ENCODE measurements around the gene FADS6.

FADS6 gene

GRCh38 chr17:74842146-74842598, 51.3 kb downstream of the FADS6 start:
- Histone ChIP-seq H3K4me1 (ENCODE audit: insufficient read depth, low read length) (peaks cover 16% of the 10 kb centered on the region), H2AFZ (ENCODE audit: low read depth, low read length) (no peak overlapping the region), H3K9me3 (ENCODE audit: low read length) (no peaks in the 10 kb centered on the region), H3K4me3 (ENCODE audit: low read length) (no peak overlapping the region), H3K27me3 (ENCODE audit: insufficient read depth, low read length) (no peaks in the 10 kb centered on the region), H3K36me3 (ENCODE audit: insufficient read depth, low read length) (no peaks in the 10 kb centered on the region)

GRCh38 chr17:74840989-74841666, 52.3 kb downstream of the FADS6 start:
- H2AFZ ChIP-seq (ENCODE audit: low read depth, low read length), result no peak overlapping the region
- no peak overlapping the region for H3K4me3 ChIP-seq (ENCODE audit: low read length)
- H3K4me1 ChIP-seq (ENCODE audit: insufficient read depth, low read length), result peaks cover 16% of the 10 kb centered on the region
- H3K36me3 ChIP-seq (ENCODE audit: insufficient read depth, low read length), result peaks cover 3% of the 10 kb centered on the region
- H3K27me3 ChIP-seq (ENCODE audit: insufficient read depth, low read length), result no peaks in the 10 kb centered on the region
- H3K9me3 ChIP-seq (ENCODE audit: low read length), result no peaks in the 10 kb centered on the region

DNA sequence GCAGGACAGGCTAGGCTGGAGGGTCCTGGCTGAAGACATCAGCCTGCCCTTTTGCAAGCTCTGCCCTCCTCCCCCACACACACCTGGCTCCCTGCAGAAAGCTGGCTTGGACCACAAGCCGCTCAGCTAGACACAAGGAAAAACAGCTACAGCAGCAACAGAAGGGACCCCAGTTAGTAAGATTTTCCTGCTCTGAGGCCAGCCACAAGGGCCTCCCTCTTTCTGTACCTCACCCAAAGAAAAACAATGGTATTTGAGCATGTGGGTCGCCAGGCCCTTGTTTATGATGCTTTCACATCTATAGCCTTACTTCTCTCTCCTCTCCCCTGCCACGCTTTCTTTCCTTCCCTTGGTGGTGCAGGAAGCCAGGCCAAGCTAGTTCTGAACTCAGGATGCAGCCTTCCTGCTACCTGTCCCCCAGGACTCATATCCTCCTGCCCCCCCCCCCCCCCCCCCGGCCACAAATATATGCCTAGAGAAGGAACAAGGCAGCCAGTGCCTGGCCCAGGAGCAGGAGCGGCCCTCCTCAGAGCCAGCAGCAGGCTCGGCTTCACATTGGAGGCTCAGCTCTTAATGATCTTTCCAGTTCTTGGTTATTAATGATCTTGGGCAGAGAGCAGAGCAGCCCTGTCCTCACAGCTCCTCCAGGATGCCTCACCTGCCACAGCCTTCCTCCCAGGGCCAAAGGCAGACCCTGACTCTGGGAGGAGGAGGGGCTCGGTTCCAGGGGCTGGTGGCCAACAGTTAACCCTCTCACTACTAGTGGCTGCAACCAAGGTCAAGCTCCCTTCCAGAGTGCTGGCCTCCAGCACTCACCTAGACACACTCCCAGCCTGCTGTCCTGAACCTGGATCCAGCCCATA, 53.2 kb downstream of the FADS6 start:
- no peaks in the 10 kb centered on the region for H3K9me3 ChIP-seq (ENCODE audit: low read length)
- no peaks in the 10 kb centered on the region for H3K27me3 ChIP-seq (ENCODE audit: insufficient read depth, low read length)
- H3K4me3 ChIP-seq (ENCODE audit: low read length), result no peak overlapping the region
- peaks cover 16% of the 10 kb centered on the region for H3K4me1 ChIP-seq (ENCODE audit: insufficient read depth, low read length)
- H2AFZ ChIP-seq (ENCODE audit: low read depth, low read length), result no peak overlapping the region
- H3K36me3 ChIP-seq (ENCODE audit: insufficient read depth, low read length), result peaks cover 6% of the 10 kb centered on the region

- no peaks in the 10 kb centered on the region for H3K9me3 ChIP-seq (ENCODE audit: low read length)
- no peak overlapping the region for H3K4me3 ChIP-seq (ENCODE audit: low read length)
- peaks cover 6% of the 10 kb centered on the region for H3K36me3 ChIP-seq (ENCODE audit: insufficient read depth, low read length)
- H3K27me3 ChIP-seq (ENCODE audit: insufficient read depth, low read length), result no peaks in the 10 kb centered on the region
- H2AFZ ChIP-seq (ENCODE audit: low read depth, low read length), result no peak overlapping the region
- H3K4me1 ChIP-seq (ENCODE audit: insufficient read depth, low read length), result peaks cover 33% of the 10 kb centered on the region
These were observed 55.2 kb downstream of the FADS6 start for GRCh38 chr17:74838274-74838673.

DNA sequence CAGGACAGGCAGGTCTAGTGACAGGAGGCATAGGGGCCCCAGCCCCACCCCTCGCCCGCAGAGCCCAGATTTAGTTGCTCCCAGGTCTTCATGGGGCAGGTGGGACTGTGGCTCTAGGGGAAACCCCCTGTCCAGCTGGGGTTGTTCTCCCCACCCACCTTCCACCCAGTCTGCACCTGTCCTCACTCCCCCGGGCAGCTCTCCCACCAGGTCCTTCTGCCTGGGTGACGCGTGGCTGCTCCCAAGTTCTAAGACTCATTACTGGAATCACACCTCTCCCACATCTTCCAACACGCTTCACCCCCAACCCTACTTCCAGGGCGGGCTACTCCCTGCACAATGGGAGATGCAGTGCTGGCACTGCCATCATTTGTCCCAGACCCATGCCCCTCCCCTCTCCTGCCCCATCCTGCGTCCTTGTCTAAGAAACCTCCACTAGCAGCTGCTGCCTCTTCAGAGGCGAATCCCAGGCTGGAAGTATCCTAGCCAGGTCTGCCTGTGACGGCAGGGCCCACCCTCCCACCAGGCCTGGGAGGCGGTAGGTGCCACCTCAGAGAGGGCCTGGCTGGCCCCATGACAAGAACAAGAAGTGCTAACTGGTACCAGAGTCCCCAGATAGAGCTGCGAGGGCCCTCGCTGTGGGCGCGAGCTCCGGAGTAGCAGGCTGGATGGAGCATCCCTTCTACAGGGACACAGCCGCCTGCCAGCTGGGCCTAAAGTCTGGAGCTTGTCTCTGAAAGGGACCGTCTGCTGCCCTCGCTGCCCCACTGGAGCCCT, 56.6 kb downstream of the FADS6 start:
- no peak overlapping the region for H3K4me3 ChIP-seq (ENCODE audit: low read length)
- H3K36me3 ChIP-seq (ENCODE audit: insufficient read depth, low read length), result peaks cover 6% of the 10 kb centered on the region
- H3K4me1 ChIP-seq (ENCODE audit: insufficient read depth, low read length), result peaks cover 33% of the 10 kb centered on the region
- no peaks in the 10 kb centered on the region for H3K9me3 ChIP-seq (ENCODE audit: low read length)
- no peak overlapping the region for H2AFZ ChIP-seq (ENCODE audit: low read depth, low read length)
- H3K27me3 ChIP-seq (ENCODE audit: insufficient read depth, low read length), result no peaks in the 10 kb centered on the region

DNA sequence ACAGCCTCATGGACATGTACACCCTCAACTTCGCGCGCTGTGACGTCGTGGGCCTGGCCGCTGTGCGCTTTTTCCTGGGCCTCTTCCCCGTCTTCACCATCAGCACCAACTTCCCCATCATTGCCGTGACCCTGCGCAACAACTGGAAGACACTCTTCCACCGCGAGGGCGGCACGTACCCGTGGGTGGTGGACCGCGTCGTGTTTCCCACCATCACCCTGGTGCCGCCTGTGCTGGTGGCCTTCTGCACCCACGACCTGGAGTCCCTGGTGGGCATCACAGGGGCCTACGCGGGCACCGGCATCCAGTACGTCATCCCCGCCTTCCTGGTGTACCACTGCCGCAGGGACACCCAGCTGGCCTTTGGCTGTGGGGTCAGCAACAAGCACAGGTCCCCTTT, 57.2 kb downstream of the FADS6 start:
- Histone ChIP-seq H3K27me3 (ENCODE audit: insufficient read depth, low read length) (no peaks in the 10 kb centered on the region), H3K4me1 (ENCODE audit: insufficient read depth, low read length) (peaks cover 29% of the 10 kb centered on the region), H3K4me3 (ENCODE audit: low read length) (no peak overlapping the region)

DNA sequence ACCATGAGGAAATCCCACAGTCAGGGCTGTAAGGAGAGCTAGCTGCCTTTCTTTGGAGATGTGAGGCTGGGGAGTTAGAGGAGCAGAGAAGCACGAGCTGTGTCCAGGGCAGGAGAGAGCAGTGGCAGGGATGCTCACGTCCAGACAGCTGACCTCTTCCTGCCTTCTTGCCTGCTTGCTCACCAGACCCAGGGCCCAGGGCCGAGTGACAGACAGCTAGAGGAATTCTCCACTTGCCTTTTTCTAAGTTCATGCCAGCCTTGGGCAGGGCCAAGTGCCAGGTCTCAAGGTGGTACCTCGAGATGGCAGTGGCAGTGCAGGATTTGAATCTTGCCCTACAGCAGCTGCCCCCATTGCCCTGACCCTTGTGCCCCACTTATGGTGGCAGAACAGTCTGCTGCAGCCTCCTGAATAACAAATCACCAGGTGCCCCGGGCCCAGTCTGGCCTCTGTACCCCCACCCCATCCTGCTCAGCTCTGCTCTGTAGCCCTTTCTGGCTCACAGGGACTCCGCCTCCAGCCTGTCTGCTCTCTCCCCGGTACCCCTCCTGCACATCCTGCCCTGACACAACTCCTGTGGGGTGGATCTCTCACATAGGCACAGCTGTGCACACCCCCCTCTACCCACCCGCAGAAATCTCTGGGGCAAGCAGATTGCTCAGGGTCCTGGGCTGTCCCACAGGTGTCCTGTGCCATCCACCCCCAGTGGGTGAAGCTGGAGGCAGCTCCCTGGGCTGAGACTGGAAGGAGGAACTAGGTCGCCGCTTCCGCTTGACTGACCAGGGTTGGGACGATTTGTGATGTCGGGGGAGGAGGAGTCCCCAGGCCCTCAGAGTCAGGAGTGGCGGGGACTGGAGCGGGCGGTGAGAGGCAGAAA, 59.7 kb downstream of the FADS6 start:
- no peaks in the 10 kb centered on the region for H3K27me3 ChIP-seq (ENCODE audit: insufficient read depth, low read length)
- H3K4me1 ChIP-seq (ENCODE audit: insufficient read depth, low read length), result peaks cover 16% of the 10 kb centered on the region
- no peaks in the 10 kb centered on the region for H3K9me3 ChIP-seq (ENCODE audit: low read length)
- peaks cover 11% of the 10 kb centered on the region for H3K36me3 ChIP-seq (ENCODE audit: insufficient read depth, low read length)
- no peak overlapping the region for H2AFZ ChIP-seq (ENCODE audit: low read depth, low read length)
- H3K4me3 ChIP-seq (ENCODE audit: low read length), result no peak overlapping the region

More for the DNA sequence above, 57.2 kb downstream of the FADS6 start:
- H3K36me3 ChIP-seq (ENCODE audit: insufficient read depth, low read length), result peaks cover 6% of the 10 kb centered on the region
- no peaks in the 10 kb centered on the region for H3K9me3 ChIP-seq (ENCODE audit: low read length)
- no peak overlapping the region for H2AFZ ChIP-seq (ENCODE audit: low read depth, low read length)

DNA sequence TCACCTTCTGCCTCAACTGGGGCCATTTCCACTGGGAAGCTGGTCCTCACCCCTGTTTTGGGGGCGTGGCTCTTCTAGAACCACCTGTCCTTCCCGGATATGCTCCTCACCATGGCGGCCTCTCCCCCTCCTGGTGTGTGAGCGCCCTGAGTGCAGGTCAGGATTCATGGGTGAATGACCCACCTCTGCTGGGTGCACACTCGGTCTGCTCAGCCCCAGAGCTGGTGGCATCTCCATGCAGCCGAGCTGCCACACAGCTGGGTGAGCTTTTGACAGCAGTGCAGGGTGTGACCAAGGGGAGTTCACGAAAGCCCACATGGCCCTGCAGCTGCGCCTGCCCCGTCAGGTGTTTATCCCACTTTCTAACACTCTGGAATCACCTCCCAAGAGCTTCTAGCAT, 61.0 kb downstream of the FADS6 start:
- peaks cover 16% of the 10 kb centered on the region for H3K4me1 ChIP-seq (ENCODE audit: insufficient read depth, low read length)
- no peaks in the 10 kb centered on the region for H3K27me3 ChIP-seq (ENCODE audit: insufficient read depth, low read length)
- peaks cover 11% of the 10 kb centered on the region for H3K36me3 ChIP-seq (ENCODE audit: insufficient read depth, low read length)
- no peaks in the 10 kb centered on the region for H3K9me3 ChIP-seq (ENCODE audit: low read length)
- H3K4me3 ChIP-seq (ENCODE audit: low read length), result no peak overlapping the region
- no peak overlapping the region for H2AFZ ChIP-seq (ENCODE audit: low read depth, low read length)

DNA sequence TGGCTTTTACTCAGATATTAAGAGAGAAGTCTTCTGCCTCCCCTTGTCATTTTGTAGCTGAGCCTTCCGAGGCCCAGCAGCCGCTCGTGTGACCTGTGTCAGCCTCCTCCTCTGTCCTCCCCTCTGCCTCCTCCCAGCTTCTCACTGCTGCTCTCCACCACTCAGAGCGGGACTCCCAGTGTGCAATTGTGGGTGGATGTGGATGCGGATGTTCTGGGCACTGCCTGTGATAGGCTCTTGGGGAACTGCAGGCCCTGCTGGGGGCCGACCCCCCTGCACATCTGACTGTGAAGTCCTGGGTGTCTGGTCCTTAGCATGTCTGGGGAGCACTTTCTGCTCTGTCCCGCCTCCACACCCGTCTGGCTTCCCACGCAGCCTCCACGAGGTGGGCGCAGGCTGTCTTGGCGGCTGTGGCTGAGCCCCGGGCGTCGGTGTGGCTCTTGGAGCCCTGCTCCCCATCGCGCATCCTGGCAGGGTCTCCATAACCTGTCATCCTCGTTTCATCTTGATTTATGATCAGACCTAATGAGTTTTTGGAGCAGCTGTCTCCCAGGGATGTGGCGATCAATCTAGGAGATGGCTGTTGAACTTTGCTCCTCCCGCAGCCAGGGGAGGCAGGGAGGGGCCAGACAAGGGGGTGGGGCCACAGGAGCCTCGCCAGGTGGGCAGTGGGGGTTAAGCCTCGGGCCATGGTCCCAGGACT, 61.8 kb downstream of the FADS6 start:
- Histone ChIP-seq H3K36me3 (ENCODE audit: insufficient read depth, low read length) (peaks cover 11% of the 10 kb centered on the region), H3K4me1 (ENCODE audit: insufficient read depth, low read length) (peaks cover 16% of the 10 kb centered on the region), H3K9me3 (ENCODE audit: low read length) (no peaks in the 10 kb centered on the region), H2AFZ (ENCODE audit: low read depth, low read length) (no peak overlapping the region), H3K4me3 (ENCODE audit: low read length) (no peak overlapping the region), H3K27me3 (ENCODE audit: insufficient read depth, low read length) (no peaks in the 10 kb centered on the region)

DNA sequence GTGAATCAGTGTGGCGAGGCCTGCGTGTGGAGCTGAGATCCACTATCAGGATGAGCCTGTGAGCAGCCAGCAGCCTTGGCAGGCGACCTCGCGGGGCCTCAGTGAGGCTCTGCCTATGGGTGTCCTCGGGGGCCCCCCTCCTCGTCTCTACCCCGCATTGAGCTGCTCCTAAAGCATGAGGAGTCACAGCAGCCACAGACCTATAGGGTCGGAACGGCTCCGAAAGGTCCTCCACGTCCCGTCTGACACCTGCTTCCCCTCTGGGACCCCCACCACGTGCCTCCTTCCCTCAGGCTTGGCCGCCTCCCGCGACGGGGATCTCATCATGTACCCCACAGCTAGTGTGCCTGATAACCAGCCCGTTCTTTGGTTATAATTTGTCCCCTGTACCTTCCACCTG, 62.6 kb downstream of the FADS6 start:
- no peak overlapping the region for H2AFZ ChIP-seq (ENCODE audit: low read depth, low read length)
- no peaks in the 10 kb centered on the region for H3K9me3 ChIP-seq (ENCODE audit: low read length)
- no peaks in the 10 kb centered on the region for H3K27me3 ChIP-seq (ENCODE audit: insufficient read depth, low read length)
- no peak overlapping the region for H3K4me3 ChIP-seq (ENCODE audit: low read length)
- H3K4me1 ChIP-seq (ENCODE audit: insufficient read depth, low read length), result peaks cover 16% of the 10 kb centered on the region
- H3K36me3 ChIP-seq (ENCODE audit: insufficient read depth, low read length), result peaks cover 5% of the 10 kb centered on the region

DNA sequence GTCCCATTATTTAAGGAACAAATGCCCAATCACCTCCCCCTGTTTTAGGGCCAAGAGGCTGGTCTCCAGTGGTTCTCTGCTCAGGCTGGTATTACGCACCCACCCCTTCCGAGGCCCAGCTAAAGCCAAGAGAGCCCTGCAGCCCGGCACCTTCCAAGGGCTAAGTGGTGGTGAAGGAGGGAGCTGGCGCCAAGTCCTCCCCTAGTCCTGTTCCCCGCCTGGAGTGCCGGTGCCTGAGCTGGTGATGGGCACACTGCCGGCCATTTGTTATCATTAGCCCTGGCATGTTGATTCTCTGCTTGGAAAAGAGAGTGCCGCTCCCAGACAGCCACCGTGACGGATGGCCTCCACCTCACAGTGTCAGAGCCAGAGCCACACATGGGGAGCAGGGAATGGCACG, 65.6 kb downstream of the FADS6 start:
- H3K9me3 ChIP-seq (ENCODE audit: low read length), result no peaks in the 10 kb centered on the region
- peaks cover 13% of the 10 kb centered on the region for H3K36me3 ChIP-seq (ENCODE audit: insufficient read depth, low read length)
- no peaks in the 10 kb centered on the region for H3K4me1 ChIP-seq (ENCODE audit: insufficient read depth, low read length)
- H3K4me3 ChIP-seq (ENCODE audit: low read length), result no peak overlapping the region
- H3K27me3 ChIP-seq (ENCODE audit: insufficient read depth, low read length), result no peaks in the 10 kb centered on the region
- no peak overlapping the region for H2AFZ ChIP-seq (ENCODE audit: low read depth, low read length)

Measured in neuron (in vitro differentiated cells).